ENCODE measurements around the gene LIF. TPM values are rescaled to one million over a fixed set of nuclear protein-coding genes. Genes with fewer than 3 reads are reported as not detected.

The LIF gene
- total and polyA plus RNA-seq, 2 of the 4 experiments (the other 2 are of a cell fraction): 130 to 214 TPM

- ATAC-seq (ENCODE audit: low read depth) (peak; percentile 53), DNase-seq (peak; percentile 87)
- Histone ChIP-seq H4K20me1 (ENCODE audit: insufficient read depth, low read length) (no peaks in the 10 kb centered on the region), H2BK5ac (ENCODE audit: low read depth, low read length, poor library complexity, severe bottlenecking) (peak overlapping the region; percentile 22), H3K27ac (ENCODE audit: insufficient read depth, low read length) (peak overlapping the region; percentile 40), H3K18ac (ENCODE audit: low read depth, low read length) (peak overlapping the region; percentile 14), H3K4me1 (ENCODE audit: control insufficient read depth, insufficient read depth, low read length) (peaks cover 64% of the 10 kb centered on the region), H2AFZ (replicated peaks; ENCODE audit: low read length, poor library complexity) (peak overlapping the region; percentile 10), H3K4me2 (ENCODE audit: low read depth, low read length) (peak overlapping the region; percentile 3; the same call in 1 of the 2 replicates), H3K9me1 (ENCODE audit: insufficient read depth, low read length) (peaks cover 21% of the 10 kb centered on the region), H2AK9ac (replicated peaks; ENCODE audit: low read depth, low read length, poor library complexity) (peak overlapping the region; percentile 72), H3K79me1 (ENCODE audit: low read depth in 1 of 2, low read length in 2 of 2) (peaks cover 16 to 34% of the 10 kb centered on the region in 2 experiments), H2AK5ac (ENCODE audit: low read depth, low read length) (peak overlapping the region; percentile 94), H3K27me3 (ENCODE audit: control insufficient read depth, insufficient read depth, low read length) (no peaks in the 10 kb centered on the region), H3K9me3 (ENCODE audit: control insufficient read depth, insufficient read depth, low read length) (no peaks in the 10 kb centered on the region), H3K56ac (ENCODE audit: extremely low read depth, insufficient read depth, low read length) (no peak overlapping the region; the same call in 1 of the 2 replicates), H4K91ac (ENCODE audit: insufficient read depth, low read depth, low read length) (peak overlapping the region; percentile 90), H3K14ac (replicated peaks; ENCODE audit: low read depth, low read length) (peak overlapping the region; percentile 38; the same call in 1 of the 2 replicates), H4K8ac (ENCODE audit: low read depth in 2 of 2, low read length in 2 of 2) (peak overlapping the region; percentile 69 to 99), H2BK20ac (ENCODE audit: low read depth, low read length) (peak overlapping the region; percentile 50; the same call in 1 of the 2 replicates), H2BK120ac (ENCODE audit: low read depth, low read length) (peak overlapping the region; percentile 76), H3K23ac (ENCODE audit: low read depth, low read length) (no peak overlapping the region), H4K5ac (ENCODE audit: low read depth, low read length) (peak overlapping the region; percentile 43), H2BK15ac (ENCODE audit: low read depth, low read length) (peak overlapping the region; percentile 83; the same call in 2 of the 3 replicates), H3K4me3 (ENCODE audit: insufficient read depth, low read depth, low read length) (no peak overlapping the region), H3K4ac (ENCODE audit: low read depth, low read length) (peak overlapping the region; percentile 57), H3K36me3 (ENCODE audit: control insufficient read depth, insufficient read depth, low read length) (peaks cover 35% of the 10 kb centered on the region), H3K9ac (ENCODE audit: low read depth, low read length) (no peak overlapping the region)
- CTCF ChIA-PET: no interaction called here
- intact Hi-C loops (cut with micrococcal nuclease) (loop anchor here (2.0 to 5.0 kb wide), 2 partner anchors 26 to 42 kb away; no protein-coding TSS in a partner anchor), in situ Hi-C loops (cut with MboI; ENCODE audit: low sequenced_read_pairs) (no loop called here), dilution Hi-C loops (cut with HindIII; ENCODE audit: low sequenced_read_pairs, unreplicated experiment) (no loop called here)
- POLR2A ChIA-PET (ENCODE audit: unreplicated experiment): interaction anchor here (0.6 to 1.1 kb wide), 2 partner anchors 14 to 30 kb away, joined by 3 to 18 read pairs; no protein-coding TSS in a partner anchor
- TF ChIP-seq MAFK (IDR thresholded peaks at IDR 0.05; ENCODE audit: low read depth, low read length): no peak
- no peak for TF ChIP-seq BHLHE40 (IDR thresholded peaks at IDR 0.05; ENCODE audit: low read depth, low read length)
- no peak for TF ChIP-seq ELK1 (IDR thresholded peaks at IDR 0.05; ENCODE audit: borderline replicate concordance, low read depth, low read length)
- no peak; the same call in 1 of the 2 replicates for TF ChIP-seq MAZ (IDR thresholded peaks at IDR 0.05; ENCODE audit: borderline replicate concordance, low read depth, low read length)
- TF ChIP-seq CEBPB (IDR thresholded peaks at IDR 0.05; ENCODE audit: low read depth, low read length): no peak
- TF ChIP-seq FOS (IDR thresholded peaks at IDR 0.05; ENCODE audit: low read depth, low read length): 0 out of 2 replicates have a peak, but pooled peaks have one; percentile 3
- no peak for TF ChIP-seq MXI1 (IDR thresholded peaks at IDR 0.05; ENCODE audit: borderline replicate concordance, low read depth, low read length)
- TF ChIP-seq RCOR1 (IDR thresholded peaks at IDR 0.05; ENCODE audit: insufficient replicate concordance, low read length): no peak
- TF ChIP-seq SMC3 (IDR thresholded peaks at IDR 0.05; ENCODE audit: low read depth, low read length): no peak; the same call in 1 of the 2 replicates
- TF ChIP-seq NFE2L2 (IDR thresholded peaks at IDR 0.05; ENCODE audit: low read depth, low read length): no peak
- TF ChIP-seq POLR2A (IDR thresholded peaks at IDR 0.05; ENCODE audit: low read depth, low read length): peak; percentile 64
- no peak; the same call in none of the 2 replicates for TF ChIP-seq USF2 (IDR thresholded peaks at IDR 0.05; ENCODE audit: low read depth, low read length)
- no peak for TF ChIP-seq CHD1 (IDR thresholded peaks at IDR 0.05; ENCODE audit: low read depth, low read length)
- BruUV-seq (replicated peaks): no TSS peak
- WGBS, 2 experiments (ENCODE audit: extremely low coverage in 2 of 2, insufficient read length in 1 of 2): 50% methylated on average over 10 of the region's 27 CpGs; no CpG with 5 or more reads in 1 of the 2 experiments
Observed at GRCh38 chr22:30238661-30239487, 7.7 kb downstream of the LIF start.
